ENCODE results near the gene OTULINL.

DNA sequence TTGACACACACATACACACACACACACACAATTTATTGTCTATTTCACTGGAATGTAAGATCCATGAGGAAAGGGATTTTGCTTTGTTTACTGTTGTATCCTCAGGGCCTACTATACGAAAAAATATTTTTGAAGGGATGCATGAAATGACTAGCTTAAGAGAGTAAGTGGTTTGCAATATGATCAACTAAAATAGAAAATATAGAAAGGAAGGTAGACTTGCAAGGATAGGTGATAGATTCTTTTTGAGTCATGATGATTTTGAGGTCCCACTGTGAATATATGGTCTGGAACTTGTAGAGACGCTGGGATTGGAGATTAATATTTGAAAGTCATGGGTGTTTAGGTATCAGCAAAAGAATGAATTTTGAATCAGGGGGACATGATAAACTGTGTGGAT is 54.1 kb downstream of the OTULINL start:
- TF ChIP-seq, protein P1, sequence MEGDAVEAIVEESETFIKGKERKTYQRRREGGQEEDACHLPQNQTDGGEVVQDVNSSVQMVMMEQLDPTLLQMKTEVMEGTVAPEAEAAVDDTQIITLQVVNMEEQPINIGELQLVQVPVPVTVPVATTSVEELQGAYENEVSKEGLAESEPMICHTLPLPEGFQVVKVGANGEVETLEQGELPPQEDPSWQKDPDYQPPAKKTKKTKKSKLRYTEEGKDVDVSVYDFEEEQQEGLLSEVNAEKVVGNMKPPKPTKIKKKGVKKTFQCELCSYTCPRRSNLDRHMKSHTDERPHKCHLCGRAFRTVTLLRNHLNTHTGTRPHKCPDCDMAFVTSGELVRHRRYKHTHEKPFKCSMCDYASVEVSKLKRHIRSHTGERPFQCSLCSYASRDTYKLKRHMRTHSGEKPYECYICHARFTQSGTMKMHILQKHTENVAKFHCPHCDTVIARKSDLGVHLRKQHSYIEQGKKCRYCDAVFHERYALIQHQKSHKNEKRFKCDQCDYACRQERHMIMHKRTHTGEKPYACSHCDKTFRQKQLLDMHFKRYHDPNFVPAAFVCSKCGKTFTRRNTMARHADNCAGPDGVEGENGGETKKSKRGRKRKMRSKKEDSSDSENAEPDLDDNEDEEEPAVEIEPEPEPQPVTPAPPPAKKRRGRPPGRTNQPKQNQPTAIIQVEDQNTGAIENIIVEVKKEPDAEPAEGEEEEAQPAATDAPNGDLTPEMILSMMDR (conservative IDR thresholded peaks at IDR 0.05 in 1 of 2, IDR thresholded peaks at IDR 0.05 in 1 of 2; ENCODE audit: extremely low read depth in 1 of 2, insufficient read depth in 1 of 2, low read depth in 1 of 2, low read length in 2 of 2) = no peak
- no peak for TF ChIP-seq EZH2 (IDR thresholded peaks at IDR 0.05; ENCODE audit: borderline replicate concordance, low read length)

All from mammary epithelial cell (primary cell).